ENCODE data around the gene OCA2. TPM values are rescaled to one million over a fixed set of nuclear protein-coding genes. Genes with fewer than 3 reads are reported as not detected.

OCA2 gene
- total and polyA plus RNA-seq, 2 of the 4 experiments (the other 2 are of a cell fraction): under 0.01 to 0.03 TPM

DNA sequence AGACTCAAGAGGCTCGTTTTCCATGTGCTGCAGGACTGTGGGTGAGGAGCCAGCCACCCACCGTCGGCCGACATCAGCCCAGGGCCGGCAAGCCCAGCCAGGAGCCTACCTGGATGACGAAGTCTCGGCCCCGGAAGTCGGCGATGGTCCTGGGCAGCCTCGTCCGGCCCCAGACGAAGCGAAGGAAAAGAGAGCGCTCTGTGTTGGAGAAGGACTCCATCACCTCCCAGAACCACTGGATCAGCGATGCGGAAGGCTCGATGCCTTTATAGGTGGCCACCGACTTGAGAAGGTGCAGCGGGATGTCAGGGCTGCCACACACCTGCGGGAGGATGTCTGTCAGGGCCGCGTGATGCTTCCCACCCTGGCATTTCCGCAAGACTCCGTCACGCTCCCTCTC, 13.8 kb upstream of the OCA2 start:
- Histone ChIP-seq H3K79me1 (ENCODE audit: low read depth in 1 of 2, low read length in 2 of 2) (0 out of 4 replicates have a peak, but pooled peaks cover 0 to 3% of the 10 kb centered on the region in 2 experiments), H4K5ac (ENCODE audit: low read depth, low read length) (no peak overlapping the region), H4K8ac (ENCODE audit: low read depth in 2 of 2, low read length in 2 of 2) (no peak overlapping the region), H3K9me1 (ENCODE audit: insufficient read depth, low read length) (no peaks in the 10 kb centered on the region), H3K4me3 (ENCODE audit: insufficient read depth, low read depth, low read length) (no peak overlapping the region), H3K4me2 (ENCODE audit: low read depth, low read length) (no peak overlapping the region), H3K9me3 (ENCODE audit: control insufficient read depth, insufficient read depth, low read length) (no peaks in the 10 kb centered on the region), H2BK20ac (ENCODE audit: low read depth, low read length) (no peak overlapping the region), H3K9ac (ENCODE audit: low read depth, low read length) (no peak overlapping the region), H3K27ac (ENCODE audit: insufficient read depth, low read length) (no peak overlapping the region), H3K4ac (ENCODE audit: low read depth, low read length) (no peak overlapping the region), H2BK5ac (ENCODE audit: low read depth, low read length, poor library complexity, severe bottlenecking) (no peak overlapping the region), H2BK15ac (ENCODE audit: low read depth, low read length) (no peak overlapping the region), H3K4me1 (ENCODE audit: control insufficient read depth, insufficient read depth, low read length) (no peaks in the 10 kb centered on the region), H2BK120ac (ENCODE audit: low read depth, low read length) (no peak overlapping the region), H3K56ac (ENCODE audit: extremely low read depth, insufficient read depth, low read length) (no peak overlapping the region), H2AK5ac (ENCODE audit: low read depth, low read length) (no peak overlapping the region), H3K27me3 (ENCODE audit: control insufficient read depth, insufficient read depth, low read length) (no peaks in the 10 kb centered on the region), H3K14ac (replicated peaks; ENCODE audit: low read depth, low read length) (no peak overlapping the region), H2AK9ac (replicated peaks; ENCODE audit: low read depth, low read length, poor library complexity) (no peak overlapping the region), H3K36me3 (ENCODE audit: control insufficient read depth, insufficient read depth, low read length) (peaks cover 40% of the 10 kb centered on the region), H3K23ac (ENCODE audit: low read depth, low read length) (no peak overlapping the region), H4K91ac (ENCODE audit: insufficient read depth, low read depth, low read length) (no peak overlapping the region), H3K18ac (ENCODE audit: low read depth, low read length) (no peak overlapping the region), H4K20me1 (ENCODE audit: insufficient read depth, low read length) (no peaks in the 10 kb centered on the region), H2AFZ (replicated peaks; ENCODE audit: low read length, poor library complexity) (no peak overlapping the region)
- intact Hi-C loops (cut with micrococcal nuclease) (no loop called here), in situ Hi-C loops (cut with MboI; ENCODE audit: low sequenced_read_pairs) (loop anchor here (25.0 kb wide), 1 partner anchor 1226 kb away; no protein-coding TSS in a partner anchor), dilution Hi-C loops (cut with HindIII; ENCODE audit: low sequenced_read_pairs, unreplicated experiment) (no loop called here)
- ATAC-seq (ENCODE audit: low read depth): no peak
- CTCF ChIA-PET: no interaction called here
- 80% methylated on average over 1 of the region's 26 CpGs; no CpG with 5 or more reads in 1 of the 2 experiments for WGBS, 2 experiments (ENCODE audit: extremely low coverage in 2 of 2, insufficient read length in 1 of 2)
- BruUV-seq (replicated peaks): no TSS peak
- TF ChIP-seq RFX5 (IDR thresholded peaks at IDR 0.05; ENCODE audit: low read depth, low read length) (no peak), BHLHE40 (IDR thresholded peaks at IDR 0.05; ENCODE audit: low read depth, low read length) (no peak), CHD1 (IDR thresholded peaks at IDR 0.05; ENCODE audit: low read depth, low read length) (no peak), MXI1 (IDR thresholded peaks at IDR 0.05; ENCODE audit: borderline replicate concordance, low read depth, low read length) (no peak), RCOR1 (IDR thresholded peaks at IDR 0.05; ENCODE audit: insufficient replicate concordance, low read length) (no peak), POLR2A (IDR thresholded peaks at IDR 0.05; ENCODE audit: low read depth, low read length) (no peak), CEBPB (IDR thresholded peaks at IDR 0.05; ENCODE audit: low read depth, low read length) (no peak), NFE2L2 (IDR thresholded peaks at IDR 0.05; ENCODE audit: low read depth, low read length) (no peak), RAD21 (IDR thresholded peaks at IDR 0.05; ENCODE audit: low read length) (no peak), MAFK (IDR thresholded peaks at IDR 0.05; ENCODE audit: low read depth, low read length) (no peak), SMC3 (IDR thresholded peaks at IDR 0.05; ENCODE audit: low read depth, low read length) (no peak)
- TF ChIP-seq, protein P1, sequence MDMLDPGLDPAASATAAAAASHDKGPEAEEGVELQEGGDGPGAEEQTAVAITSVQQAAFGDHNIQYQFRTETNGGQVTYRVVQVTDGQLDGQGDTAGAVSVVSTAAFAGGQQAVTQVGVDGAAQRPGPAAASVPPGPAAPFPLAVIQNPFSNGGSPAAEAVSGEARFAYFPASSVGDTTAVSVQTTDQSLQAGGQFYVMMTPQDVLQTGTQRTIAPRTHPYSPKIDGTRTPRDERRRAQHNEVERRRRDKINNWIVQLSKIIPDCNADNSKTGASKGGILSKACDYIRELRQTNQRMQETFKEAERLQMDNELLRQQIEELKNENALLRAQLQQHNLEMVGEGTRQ (IDR thresholded peaks at IDR 0.05; ENCODE audit: low read depth, low read length): no peak
- TF ChIP-seq, protein P2, sequence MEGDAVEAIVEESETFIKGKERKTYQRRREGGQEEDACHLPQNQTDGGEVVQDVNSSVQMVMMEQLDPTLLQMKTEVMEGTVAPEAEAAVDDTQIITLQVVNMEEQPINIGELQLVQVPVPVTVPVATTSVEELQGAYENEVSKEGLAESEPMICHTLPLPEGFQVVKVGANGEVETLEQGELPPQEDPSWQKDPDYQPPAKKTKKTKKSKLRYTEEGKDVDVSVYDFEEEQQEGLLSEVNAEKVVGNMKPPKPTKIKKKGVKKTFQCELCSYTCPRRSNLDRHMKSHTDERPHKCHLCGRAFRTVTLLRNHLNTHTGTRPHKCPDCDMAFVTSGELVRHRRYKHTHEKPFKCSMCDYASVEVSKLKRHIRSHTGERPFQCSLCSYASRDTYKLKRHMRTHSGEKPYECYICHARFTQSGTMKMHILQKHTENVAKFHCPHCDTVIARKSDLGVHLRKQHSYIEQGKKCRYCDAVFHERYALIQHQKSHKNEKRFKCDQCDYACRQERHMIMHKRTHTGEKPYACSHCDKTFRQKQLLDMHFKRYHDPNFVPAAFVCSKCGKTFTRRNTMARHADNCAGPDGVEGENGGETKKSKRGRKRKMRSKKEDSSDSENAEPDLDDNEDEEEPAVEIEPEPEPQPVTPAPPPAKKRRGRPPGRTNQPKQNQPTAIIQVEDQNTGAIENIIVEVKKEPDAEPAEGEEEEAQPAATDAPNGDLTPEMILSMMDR (conservative IDR thresholded peaks at IDR 0.05; ENCODE audit: low read depth, low read length): no peak
- POLR2A ChIA-PET (ENCODE audit: unreplicated experiment): no interaction called here
- no peak for DNase-seq

All from IMR-90 (cell line).